DOHH2 (cell line): ENCODE measurements around the gene DLST.

Source experiments
- H3F3A ChIP-seq: fragments of 200-600 bp; sonication (generic), shearing (Covaris generic); 2 replicates; pipeline ENCODE4 v1.6.0; 2016; ENCODE audit warnings: antibody characterized with exemption, mild to moderate bottlenecking; ENCODE audit not compliant: control insufficient read depth, insufficient read depth
- H3K27ac ChIP-seq: fragments of 200-600 bp; sonication (generic); 2 replicates; pipeline ENCODE4 v1.5.1; 2014; ENCODE audit warnings: low read depth, mild to moderate bottlenecking, low read length, moderate library complexity
- H3K27me3 ChIP-seq: fragments of 200-600 bp; sonication (generic); 2 replicates; pipeline ENCODE4 v1.6.1; 2014; ENCODE audit warnings: mild to moderate bottlenecking, low read length, mixed read lengths; ENCODE audit not compliant: control insufficient read depth
- H3K36me3 ChIP-seq: fragments of 200-600 bp; sonication (generic); 2 replicates; pipeline ENCODE4 v1.6.1; 2014; ENCODE audit warnings: mild to moderate bottlenecking, low read length, moderate library complexity, mixed read lengths; ENCODE audit not compliant: control insufficient read depth
- H3K4me1 ChIP-seq: fragments of 200-600 bp; sonication (generic); 2 replicates; pipeline ENCODE4 v1.6.1; 2014; ENCODE audit warnings: mild to moderate bottlenecking, low read length, mixed read lengths; ENCODE audit not compliant: control insufficient read depth
- H3K4me2 ChIP-seq: fragments of 200-600 bp; sonication (generic); 2 replicates; pipeline ENCODE4 v1.6.0; 2014; ENCODE audit warnings: mild to moderate bottlenecking, low read length, moderate library complexity
- H3K4me3 ChIP-seq: fragments of 200-600 bp; sonication (generic); 2 replicates; pipeline ENCODE4 v1.5.1; 2014; ENCODE audit warnings: mild to moderate bottlenecking, low read length, mixed read lengths
- H3K79me2 ChIP-seq: fragments of 200-600 bp; sonication (generic); 2 replicates; pipeline ENCODE4 v1.6.1; 2014; ENCODE audit warnings: mild to moderate bottlenecking, low read length, mixed read lengths; ENCODE audit not compliant: control insufficient read depth
- H3K9me2 ChIP-seq: fragments of 200-600 bp; sonication (generic); replicated peaks from 2 replicates; pipeline ENCODE4 v1.6.1; 2014; ENCODE audit warnings: mild to moderate bottlenecking, low read length, mixed read lengths; ENCODE audit not compliant: control insufficient read depth
- H3K9me3 ChIP-seq: fragments of 200-600 bp; sonication (generic); 2 replicates; pipeline ENCODE4 v1.6.1; 2014; ENCODE audit warnings: antibody characterized with exemption, low read length, mixed read lengths; ENCODE audit not compliant: control insufficient read depth, insufficient read depth
- H4K20me1 ChIP-seq: fragments of 200-600 bp; sonication (generic); 2 replicates; pipeline ENCODE4 v1.6.0; 2014; ENCODE audit warnings: low read depth, mild to moderate bottlenecking, antibody characterized with exemption, low read length, moderate library complexity; ENCODE audit not compliant: control insufficient read depth, insufficient read depth
- CTCF ChIP-seq: fragments of 200-600 bp; sonication (generic); IDR thresholded peaks from one replicate; pipeline ENCODE4 v1.5.1; 2014; ENCODE audit warnings: antibody characterized with exemption, mild to moderate bottlenecking, low read depth, low read length; ENCODE audit not compliant: poor library complexity, severe bottlenecking
- EZH2phosphoT487 ChIP-seq: fragments of 200-600 bp; sonication (generic); IDR thresholded peaks from 2 replicates; pipeline ENCODE4 v1.6.1; 2017; ENCODE audit warnings: borderline replicate concordance, mild to moderate bottlenecking, antibody characterized with exemption, low read length, moderate library complexity, mixed read lengths

The DLST gene

GRCh38 chr14:74935360-74935680 lies 53.6 kb downstream of the DLST start:
- Histone ChIP-seq H3F3A (peaks cover 9% of the 10 kb centered on the region; the same call in 1 of the 2 replicates), H3K9me3 (no peaks in the 10 kb centered on the region), H3K27ac (no peak overlapping the region), H3K4me3 (no peak overlapping the region), H3K4me2 (no peak overlapping the region), H3K36me3 (no peaks in the 10 kb centered on the region), H3K9me2 (no peaks in the 10 kb centered on the region), H3K27me3 (peaks cover 3% of the 10 kb centered on the region; the same call in 1 of the 2 replicates), H4K20me1 (no peaks in the 10 kb centered on the region), H3K4me1 (peaks cover 19% of the 10 kb centered on the region), H3K79me2 (no peaks in the 10 kb centered on the region)
- TF ChIP-seq CTCF (no peak), EZH2phosphoT487 (no peak)

DNA sequence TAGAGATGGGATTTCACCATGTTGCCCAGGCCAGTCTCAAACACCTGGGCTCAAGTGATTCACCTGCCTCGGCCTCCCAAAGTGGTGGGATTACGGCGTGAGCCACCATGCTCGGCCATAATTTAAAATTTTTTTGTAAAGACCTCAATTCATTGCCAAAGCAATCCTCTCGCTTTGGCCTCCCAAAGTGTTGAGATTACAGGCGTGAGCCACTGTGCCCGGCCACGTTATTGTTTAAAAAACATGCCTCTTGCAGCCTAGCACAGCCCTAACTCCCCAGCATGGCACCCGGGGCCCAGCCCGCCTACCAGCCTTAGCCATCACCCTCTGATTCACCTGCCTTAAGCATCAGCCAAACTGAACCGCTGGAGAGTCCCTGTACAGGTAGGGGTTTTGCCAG lies 54.4 kb downstream of the DLST start:
- Histone ChIP-seq H3K27me3 (no peaks in the 10 kb centered on the region), H3K9me3 (no peaks in the 10 kb centered on the region), H3K4me3 (no peak overlapping the region), H4K20me1 (no peaks in the 10 kb centered on the region), H3K4me1 (peaks cover 28% of the 10 kb centered on the region), H3F3A (peaks cover 9% of the 10 kb centered on the region), H3K79me2 (no peaks in the 10 kb centered on the region), H3K4me2 (no peak overlapping the region), H3K27ac (no peak overlapping the region), H3K36me3 (no peaks in the 10 kb centered on the region), H3K9me2 (no peaks in the 10 kb centered on the region)
- TF ChIP-seq EZH2phosphoT487 (no peak), CTCF (no peak)

DNA sequence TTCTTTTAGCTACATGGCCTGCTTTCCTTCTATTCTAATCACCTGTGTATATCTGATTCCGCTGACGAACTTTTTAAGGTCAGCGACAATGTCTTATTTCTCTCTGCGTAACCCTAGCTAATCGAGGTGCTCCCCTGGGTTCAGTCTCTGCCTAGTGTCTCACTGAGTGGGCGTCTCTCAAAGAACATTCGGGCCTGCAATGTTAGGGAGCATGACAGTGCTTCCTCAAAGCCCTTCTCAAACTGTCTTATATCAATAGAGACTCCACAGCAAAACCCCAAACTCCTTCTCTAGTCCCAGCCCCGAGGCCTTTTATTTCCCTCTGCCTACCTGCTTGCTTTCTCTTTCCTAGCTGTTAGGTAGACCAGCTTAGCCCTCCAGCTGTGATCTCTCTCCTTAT lies 55.0 kb downstream of the DLST start:
- Histone ChIP-seq H3K4me1 (peaks cover 33% of the 10 kb centered on the region), H4K20me1 (no peaks in the 10 kb centered on the region), H3K79me2 (0 out of 2 replicates have a peak, but pooled peaks cover 1% of the 10 kb centered on the region), H3K9me3 (no peaks in the 10 kb centered on the region), H3K36me3 (no peaks in the 10 kb centered on the region), H3F3A (peaks cover 15% of the 10 kb centered on the region), H3K9me2 (no peaks in the 10 kb centered on the region), H3K27me3 (no peaks in the 10 kb centered on the region), H3K4me3 (no peak overlapping the region), H3K27ac (no peak overlapping the region), H3K4me2 (no peak overlapping the region)
- no peak for TF ChIP-seq CTCF

DNA sequence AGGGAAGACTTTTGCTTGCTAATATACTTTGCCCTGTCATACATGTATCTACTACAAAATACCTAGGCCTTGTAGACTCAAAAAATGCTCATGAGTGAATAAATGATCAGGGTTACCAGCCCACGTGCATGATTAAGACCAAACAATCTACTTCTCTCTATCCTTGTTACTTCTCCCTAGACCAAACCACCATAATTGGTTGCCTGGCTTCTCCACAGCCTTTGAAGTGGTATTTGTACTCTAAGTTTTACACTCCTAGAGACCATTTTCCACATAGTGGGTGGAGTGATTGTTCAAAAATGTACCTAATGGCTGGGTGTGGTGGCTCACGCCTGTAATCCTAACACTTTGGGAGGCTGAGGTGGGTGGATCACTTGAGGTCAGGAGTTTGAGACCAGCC lies 55.5 kb downstream of the DLST start:
- H3K36me3 ChIP-seq, result no peaks in the 10 kb centered on the region
- H3K27me3 ChIP-seq, result no peaks in the 10 kb centered on the region
- no peaks in the 10 kb centered on the region for H3K9me3 ChIP-seq
- H3K4me1 ChIP-seq, result peaks cover 34% of the 10 kb centered on the region
- no peaks in the 10 kb centered on the region for H4K20me1 ChIP-seq
- no peak overlapping the region for H3K27ac ChIP-seq
- peaks cover 19% of the 10 kb centered on the region for H3F3A ChIP-seq
- H3K4me2 ChIP-seq, result no peak overlapping the region
- H3K4me3 ChIP-seq, result no peak overlapping the region
- no peak for TF ChIP-seq EZH2phosphoT487
- TF ChIP-seq CTCF, result no peak
- no peaks in the 10 kb centered on the region for H3K9me2 ChIP-seq
- H3K79me2 ChIP-seq, result 0 out of 2 replicates have a peak, but pooled peaks cover 3% of the 10 kb centered on the region
